Measurements from ENCODE around the gene BNC2.
"Not testable (repeated sequence)": the region's sequence is repeated elsewhere in the genome, so short reads cannot be mapped to it uniquely, and the experiment has no call there.

Gene BNC2

GRCh38 chr9:16540743-16541613 lies 329.5 kb downstream of the BNC2 start:
- DNase-seq (ENCODE audit: low spot score) = no peak

DNA sequence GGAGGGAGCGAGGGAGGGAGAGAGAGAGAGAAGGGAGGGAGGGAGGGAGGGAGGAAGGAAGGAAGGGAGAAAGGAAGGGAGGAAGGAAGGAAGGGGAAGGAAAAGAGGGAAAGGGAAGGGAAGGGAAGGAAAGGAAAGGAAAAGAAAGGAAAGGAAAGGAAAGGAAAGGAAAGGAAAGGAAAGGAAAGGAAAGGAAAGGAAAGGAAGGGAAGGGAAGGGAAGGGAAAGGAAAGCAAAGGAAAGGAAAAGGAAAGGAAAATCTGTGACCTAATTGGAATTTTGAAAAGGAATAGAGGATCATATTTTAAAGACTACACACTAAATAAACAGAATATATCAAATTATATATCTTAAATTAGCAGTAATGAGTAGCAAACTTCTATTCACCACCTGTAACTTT lies 330.8 kb downstream of the BNC2 start:
- DNase-seq (ENCODE audit: low spot score) = not testable (repeated sequence)

DNA sequence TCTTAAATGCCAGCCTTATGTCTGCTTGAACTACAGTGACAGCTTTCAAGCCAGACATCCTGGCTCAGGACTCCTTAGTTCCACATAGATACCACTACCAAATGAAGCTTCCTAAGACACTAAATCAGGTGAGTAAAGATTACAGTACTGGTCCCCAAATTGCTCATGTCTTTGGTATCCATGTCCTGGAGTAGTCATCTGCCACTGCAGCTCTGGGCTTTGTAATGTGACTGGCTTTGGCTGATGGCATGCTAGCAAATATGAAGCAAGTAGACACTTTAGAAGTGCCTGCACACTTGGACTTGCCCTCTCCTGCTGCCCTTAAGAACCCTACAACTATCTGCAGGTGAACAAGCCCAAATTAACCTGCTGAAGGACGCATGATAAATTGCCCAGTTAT lies 334.9 kb downstream of the BNC2 start:
- no peak for DNase-seq (ENCODE audit: low spot score)

DNA sequence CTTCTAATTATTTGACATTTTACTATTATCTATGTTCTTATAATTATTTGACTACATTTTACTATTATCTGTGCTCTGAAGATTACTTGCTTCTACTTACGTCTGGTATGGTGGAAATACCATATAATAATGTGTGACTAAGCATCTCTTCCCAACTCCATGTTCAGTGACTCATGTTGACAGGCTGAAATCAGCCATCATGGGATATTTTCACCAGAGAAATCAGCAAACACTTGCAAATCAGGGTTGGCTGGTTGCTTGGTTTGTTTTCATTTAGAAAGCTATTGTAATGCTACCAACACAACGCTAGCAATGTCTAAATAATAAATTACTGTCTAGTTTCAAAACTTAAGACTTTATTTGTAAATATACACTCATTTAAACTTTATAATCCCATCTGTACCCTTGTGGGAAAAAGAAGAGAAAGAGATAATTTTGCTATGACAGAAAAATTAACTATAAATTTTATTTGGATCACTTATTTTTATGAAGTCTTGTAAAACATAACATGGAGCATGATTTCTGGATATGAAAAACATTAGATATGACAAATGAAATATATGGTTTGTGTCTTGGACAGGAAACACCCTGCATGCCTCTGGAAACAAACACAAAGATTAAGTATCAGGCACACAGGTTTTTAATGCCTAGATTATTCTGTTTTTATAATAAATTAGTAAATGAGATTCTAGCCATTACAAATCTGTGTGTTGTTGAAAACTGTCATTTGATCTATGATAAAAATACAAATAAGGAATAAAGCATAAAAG lies 337.6 kb downstream of the BNC2 start:
- no peak for DNase-seq (ENCODE audit: low spot score)

- DNase-seq (ENCODE audit: low spot score) = no peak
Observed at GRCh38 chr9:16532272-16532671, 338.2 kb downstream of the BNC2 start.

DNA sequence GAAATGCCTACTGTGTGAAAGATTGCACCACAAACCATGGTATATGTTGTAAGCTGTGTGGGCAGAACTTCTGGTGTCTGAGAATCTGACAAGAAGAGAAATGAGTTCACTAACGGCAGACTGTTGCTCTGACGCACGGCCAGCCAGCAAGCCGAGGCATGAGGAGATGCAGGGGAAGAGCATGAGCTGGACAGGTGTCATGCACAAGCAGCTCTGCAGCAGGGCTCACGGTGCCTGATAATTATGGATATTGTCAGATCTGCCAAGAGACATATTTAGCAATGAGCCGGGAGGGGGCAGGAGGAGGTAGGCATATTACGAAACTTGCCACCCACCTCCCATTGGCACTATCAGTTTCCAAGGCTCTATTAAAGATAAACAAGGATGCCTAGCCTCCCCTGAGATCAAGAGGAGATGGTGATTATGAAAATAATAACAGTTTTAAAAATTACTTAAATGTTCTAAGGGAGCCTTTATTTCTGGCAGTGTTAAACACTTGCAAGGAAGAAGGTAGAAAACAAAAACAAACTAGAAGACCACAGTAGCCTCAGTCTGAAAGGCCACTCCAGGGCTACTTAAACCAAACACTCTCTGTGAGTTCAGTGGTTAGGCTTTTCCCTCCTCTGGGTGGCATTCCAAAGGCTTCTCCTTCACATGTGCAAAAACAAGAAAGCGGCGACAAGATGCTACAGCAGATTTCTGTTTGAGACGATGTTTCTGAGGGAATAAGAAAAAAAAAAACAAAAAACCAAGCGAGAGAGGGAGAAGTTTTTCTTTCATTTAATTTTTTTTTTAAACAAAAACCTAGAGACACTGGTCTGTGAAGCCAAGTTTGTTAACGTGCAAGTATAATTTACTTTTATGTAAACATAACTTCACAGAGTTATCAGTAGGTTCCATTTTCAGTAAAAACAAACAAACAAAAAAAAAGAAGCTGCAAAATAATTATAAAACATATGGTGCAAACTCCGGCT lies 339.5 kb downstream of the BNC2 start:
- DNase-seq (ENCODE audit: low spot score) = no peak

DNA sequence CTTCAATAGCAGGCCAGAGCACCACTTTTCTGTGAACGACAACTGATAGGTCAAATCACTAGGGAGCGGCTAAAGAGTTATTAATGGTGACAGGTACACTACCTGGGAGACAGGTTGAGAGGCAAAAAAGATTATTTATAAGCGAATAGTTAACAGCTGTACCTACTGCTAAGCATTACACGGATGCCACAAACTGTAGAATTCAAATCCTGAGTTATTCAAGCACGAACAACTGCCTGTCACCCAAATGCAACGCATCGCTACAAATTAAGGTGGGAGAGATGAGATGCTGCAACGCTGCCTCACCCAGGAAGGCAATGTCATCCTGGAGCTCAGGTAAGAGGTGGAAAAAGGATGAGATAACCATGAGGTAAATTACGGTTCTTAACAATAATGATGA lies 342.9 kb downstream of the BNC2 start:
- no peak for DNase-seq (ENCODE audit: low spot score)

- DNase-seq (ENCODE audit: low spot score) = no peak
Observed at GRCh38 chr9:16526380-16526779, 344.1 kb downstream of the BNC2 start.

DNA sequence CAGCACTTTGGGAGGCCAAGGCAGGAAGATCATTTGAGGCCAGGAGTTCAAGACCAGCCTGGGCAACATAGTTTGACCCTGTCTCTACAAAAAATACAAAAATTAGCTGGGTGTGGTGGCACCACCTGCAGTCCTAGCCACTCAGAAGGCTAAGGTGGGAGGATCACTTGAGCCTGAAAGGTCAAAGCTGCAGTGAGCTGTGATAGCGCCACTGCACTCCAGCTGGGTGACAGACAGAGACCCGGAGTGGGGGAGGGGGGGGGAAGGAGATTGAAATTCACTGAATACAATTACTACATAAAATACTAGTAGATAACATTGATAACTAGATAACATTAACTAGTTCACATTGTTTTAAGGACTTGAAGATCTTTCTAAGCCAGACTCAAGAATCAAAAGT lies 345.6 kb downstream of the BNC2 start:
- DNase-seq (ENCODE audit: low spot score) = no peak

DNA sequence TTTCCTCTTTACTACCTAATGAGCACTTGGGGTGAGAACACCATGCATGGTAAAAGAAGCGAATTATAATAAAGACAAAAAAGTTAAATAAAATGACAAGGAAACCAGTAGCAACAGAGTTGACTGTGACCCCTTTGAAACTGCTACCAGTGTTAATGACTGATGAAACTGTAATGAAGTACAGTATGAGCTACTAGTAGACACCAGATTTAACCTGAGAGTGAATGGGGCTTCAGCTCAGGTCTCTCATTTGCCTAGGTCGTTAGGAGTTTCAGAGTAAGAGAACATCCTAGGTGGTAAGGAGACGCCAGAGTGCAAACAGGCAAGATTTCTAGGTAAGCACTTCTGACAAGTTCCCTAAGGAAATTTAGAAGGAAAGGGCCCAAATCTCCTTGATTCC lies 346.4 kb downstream of the BNC2 start:
- DNase-seq (ENCODE audit: low spot score) = no peak

DNA sequence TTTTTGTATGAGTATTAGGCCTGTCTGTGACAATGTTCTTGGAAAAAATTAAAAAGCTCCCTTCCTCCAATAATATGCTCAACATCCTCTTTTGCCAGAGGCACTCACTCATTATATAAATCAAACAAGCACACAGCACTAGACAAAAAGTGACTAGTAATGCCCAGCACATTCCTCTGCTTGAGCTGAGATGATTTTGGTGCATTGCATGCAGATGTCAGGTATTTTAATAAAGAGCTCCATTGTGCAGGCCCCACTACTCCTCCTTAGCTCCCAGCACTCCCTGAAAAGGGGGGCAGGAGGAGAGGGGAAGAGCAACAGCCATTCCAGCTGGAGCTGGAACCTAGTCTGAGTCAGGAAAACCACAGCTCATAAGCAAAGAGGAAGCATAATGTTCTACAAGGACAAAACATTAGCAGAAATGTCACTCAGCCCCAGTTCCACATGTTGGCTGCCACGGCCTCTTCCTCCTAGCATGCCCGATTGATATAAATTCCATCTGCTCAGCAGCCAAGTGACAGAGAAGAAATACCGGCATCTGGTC lies 348.5 kb downstream of the BNC2 start:
- peak; percentile 64 for DNase-seq (ENCODE audit: low spot score)

DNA sequence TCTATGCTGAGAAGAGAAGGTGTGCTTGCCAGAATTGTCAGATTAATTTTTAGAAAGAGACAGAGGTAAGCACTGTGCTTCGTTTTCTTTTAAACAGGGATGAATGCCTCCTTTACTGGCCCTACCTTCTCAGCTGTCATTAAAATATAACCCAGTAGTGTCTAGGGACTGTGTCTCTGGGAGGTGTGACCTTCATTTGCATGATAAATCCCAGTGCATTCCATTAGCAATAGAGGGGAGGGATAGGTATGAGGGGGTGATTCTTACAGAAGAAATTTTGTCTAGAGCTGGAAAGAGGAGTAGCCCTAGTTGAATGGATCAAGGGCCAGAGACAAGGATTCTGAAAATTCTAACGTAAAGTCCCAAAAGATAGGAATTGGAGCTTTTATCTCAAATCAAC lies 351.5 kb downstream of the BNC2 start:
- no peak for DNase-seq (ENCODE audit: low spot score)

- no peak for DNase-seq (ENCODE audit: low spot score)
Observed at GRCh38 chr9:16516891-16517290, 353.6 kb downstream of the BNC2 start.

GRCh38 chr9:16515879-16516301 lies 354.6 kb downstream of the BNC2 start:
- no peak for DNase-seq (ENCODE audit: low spot score)

- no peak for DNase-seq (ENCODE audit: low spot score)
Observed at GRCh38 chr9:16515207-16515606, 355.3 kb downstream of the BNC2 start.

- no peak for DNase-seq (ENCODE audit: low spot score)
Observed at GRCh38 chr9:16514131-16514530, 356.3 kb downstream of the BNC2 start.

GRCh38 chr9:16512281-16512680 lies 358.2 kb downstream of the BNC2 start:
- DNase-seq (ENCODE audit: low spot score) = no peak

DNA sequence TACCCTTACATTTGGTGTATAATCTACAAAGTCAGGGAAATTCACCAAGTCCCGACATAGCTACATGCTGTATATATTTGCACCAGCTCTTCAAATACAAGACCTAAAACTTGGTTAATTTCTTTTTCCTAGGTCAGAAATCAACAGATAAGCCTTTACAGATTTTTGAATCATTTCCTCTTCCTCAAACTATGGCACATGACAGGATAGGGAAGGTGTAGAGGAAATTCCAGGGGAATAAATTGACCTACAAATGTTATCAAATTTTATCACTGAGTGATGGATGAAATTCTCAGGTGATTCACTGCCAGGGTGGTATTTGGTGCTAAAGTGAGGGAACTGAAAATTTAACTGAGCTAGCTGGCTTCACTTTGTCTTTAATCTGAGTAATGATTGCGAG lies 360.0 kb downstream of the BNC2 start:
- no peak for DNase-seq (ENCODE audit: low spot score)

- DNase-seq (ENCODE audit: low spot score) = peak; percentile 35
Observed at GRCh38 chr9:16509997-16510396, 360.5 kb downstream of the BNC2 start.

GRCh38 chr9:16505199-16505598 lies 365.3 kb downstream of the BNC2 start:
- DNase-seq (ENCODE audit: low spot score) = no peak

- DNase-seq (ENCODE audit: low spot score) = no peak
Observed at GRCh38 chr9:16501726-16502125, 368.7 kb downstream of the BNC2 start.

DNA sequence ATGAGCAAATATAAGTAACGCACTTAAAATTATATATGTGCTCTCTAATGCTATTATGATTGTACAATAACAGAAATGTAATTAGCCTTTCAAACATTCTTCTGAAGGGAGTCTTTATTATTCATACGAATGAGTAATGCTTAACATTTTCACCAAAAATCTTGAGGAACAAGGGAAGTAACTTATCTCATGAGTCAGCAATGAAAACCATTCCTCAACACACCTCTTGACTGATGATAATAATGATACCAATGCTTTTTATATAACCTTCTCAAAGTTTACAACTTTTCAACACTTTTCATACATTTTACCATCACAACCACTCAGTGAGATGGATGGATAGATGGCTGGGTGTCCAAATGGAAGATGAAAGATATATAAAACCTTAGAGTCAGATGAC lies 369.3 kb downstream of the BNC2 start:
- no peak for DNase-seq (ENCODE audit: low spot score)

Measured in COLO829 (cell line).